ENCODE measurements around the gene DNAJC4. TPM values are rescaled to one million over a fixed set of nuclear protein-coding genes. Genes with fewer than 3 reads are reported as not detected.
A peak's percentile ranks its signal among the peaks of the same experiment; 100 is the strongest.

DNAJC4 gene
- total and polyA plus RNA-seq, 9 of the 15 experiments (the other 6 are each of a cell fraction or from before 2014, with no cell fraction given): 4.0 to 32.6 (median 19.9) TPM

GRCh38 chr11:64186492-64187165 is 43.7 kb upstream of the DNAJC4 start:
- 0 out of 2 replicates have a peak, but pooled peaks cover 1% of the 10 kb centered on the region for H4K20me1 ChIP-seq (replicated peaks; ENCODE audit: control insufficient read depth, insufficient read depth, low read length)
- intact Hi-C loops (cut with micrococcal nuclease): loop anchor here (5.0 kb wide), 2 partner anchors 116 to 171 kb away; partner anchors contain the start of genes CATSPERZ and RPS6KA4
- H3K4me2 ChIP-seq (ENCODE audit: insufficient read depth, low read length): no peak overlapping the region
- H3K27me3 ChIP-seq (ENCODE audit: control insufficient read depth in 2 of 2, insufficient read depth in 2 of 2, low read length in 2 of 2): no peaks in the 10 kb centered on the region
- no peak overlapping the region for H2AFZ ChIP-seq (ENCODE audit: low read depth, low read length)
- BruUV-seq (replicated peaks): TSS peak; percentile 75
- H3K36me3 ChIP-seq (ENCODE audit: control insufficient read depth, insufficient read depth, low read length): peaks cover 19% of the 10 kb centered on the region
- H3K79me2 ChIP-seq (ENCODE audit: control insufficient read depth, insufficient read depth, low read length): peaks cover 30% of the 10 kb centered on the region
- 0% methylated on average over 16 of the region's 48 CpGs for WGBS (ENCODE audit: insufficient coverage, low coverage, missing lambda C conversion rate)
- H3K4me1 ChIP-seq (replicated peaks in 1 of 2; ENCODE audit: control insufficient read depth in 2 of 2, insufficient read depth in 2 of 2, low read length in 2 of 2): peaks cover 18 to 45% of the 10 kb centered on the region in 2 experiments
- CTCF ChIA-PET (ENCODE audit: low intra/inter-chr PET ratio): no interaction called here
- no peak overlapping the region for H3K27ac ChIP-seq (ENCODE audit: extremely low read depth, low read depth, low read length)
- in situ Hi-C loops (cut with MboI): no loop called here
- ATAC-seq (no peak), FAIRE-seq (no peak), DNase-seq (ENCODE audit: extremely low read depth in 1 of 4, low spot score in 3 of 4) (peak in 1 of 4 experiments; percentile 50)
- 0 out of 2 replicates have a peak, but pooled peaks have one; percentile 29 for TF ChIP-seq GTF2A2 (tag; IDR thresholded peaks at IDR 0.05)
- no peak for TF ChIP-seq NR2C2 (CRISPR knock-in tag; IDR thresholded peaks at IDR 0.05)
- 0 out of 2 replicates have a peak, but pooled peaks have one; percentile 5 for TF ChIP-seq NR2C2 (tag; IDR thresholded peaks at IDR 0.05)
- peak; percentile 5 for TF ChIP-seq RBBP5 (IDR thresholded peaks at IDR 0.05; ENCODE audit: borderline replicate concordance, insufficient read depth, low read length, poor library complexity, severe bottlenecking)
- TF ChIP-seq PHTF2 (CRISPR knock-in tag; IDR thresholded peaks at IDR 0.05): peak; percentile 83; the same call in 1 of the 2 replicates
- peak; percentile 76 for TF ChIP-seq SAP30 (IDR thresholded peaks at IDR 0.05; ENCODE audit: borderline replicate concordance, insufficient read depth, low read depth, low read length, poor library complexity, severe bottlenecking)
- TF ChIP-seq SRSF3 (IDR thresholded peaks at IDR 0.05; ENCODE audit: insufficient read depth, low read length): no peak
- TF ChIP-seq ZFX (CRISPR knock-in tag; IDR thresholded peaks at IDR 0.05): no peak; the same call in 1 of the 2 replicates
- peak; percentile 13 for TF ChIP-seq CCNT2 (IDR thresholded peaks at IDR 0.05; ENCODE audit: borderline replicate concordance, extremely low read depth, insufficient read length, low read depth, low read length)
- TF ChIP-seq ZNF639 (CRISPR knock-in tag; conservative IDR thresholded peaks at IDR 0.05 in 1 of 2, IDR thresholded peaks at IDR 0.05 in 1 of 2): peak in 1 of 2 experiments; percentile 1; a peak in 1 of 4 replicates
- no peak for TF ChIP-seq MTA1 (IDR thresholded peaks at IDR 0.05; ENCODE audit: borderline replicate concordance)
- TF ChIP-seq ZNF518B (CRISPR knock-in tag; IDR thresholded peaks at IDR 0.05): no peak
- no peaks in the 10 kb centered on the region for H3K9me1 ChIP-seq (ENCODE audit: control insufficient read depth, insufficient read depth, low read length)
- no peaks in the 10 kb centered on the region for H3K9me3 ChIP-seq (replicated peaks; ENCODE audit: control insufficient read depth, insufficient read depth, low read depth, low read length)
- no peak overlapping the region for H3K4me3 ChIP-seq
- no peak overlapping the region; a peak in 1 of 4 replicates for H3K9ac ChIP-seq (ENCODE audit: insufficient read depth in 1 of 2, low read depth in 2 of 2, low read length in 2 of 2)
- POLR2A ChIA-PET: interaction anchor here (0.7 to 2.2 kb wide), 13 partner anchors 10 to 275 kb away, joined by 3 to 29 read pairs (median 5); partner anchors contain the start of genes FERMT3, MACROD1, PPP1R14B and PRDX5
